Activated CD4-positive, alpha-beta T cell treated with anti-CD3 and anti-CD28 coated beads, Interleukin-2, Interleukin-4, amounts not matched to agents 100 ng/mL and 50 ng/mL, durations not matched to agents 16 hours and 8 hours (primary cell): ENCODE measurements around the gene FITM1.

Experiments
- DNase-seq: peaks from one replicate; pipeline ENCODE4 v3.0.0-alpha.2; 2020; ENCODE audit warnings: low spot score

Gene FITM1, protein sequence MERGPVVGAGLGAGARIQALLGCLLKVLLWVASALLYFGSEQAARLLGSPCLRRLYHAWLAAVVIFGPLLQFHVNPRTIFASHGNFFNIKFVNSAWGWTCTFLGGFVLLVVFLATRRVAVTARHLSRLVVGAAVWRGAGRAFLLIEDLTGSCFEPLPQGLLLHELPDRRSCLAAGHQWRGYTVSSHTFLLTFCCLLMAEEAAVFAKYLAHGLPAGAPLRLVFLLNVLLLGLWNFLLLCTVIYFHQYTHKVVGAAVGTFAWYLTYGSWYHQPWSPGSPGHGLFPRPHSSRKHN

GRCh38 chr14:24130380-24130716 is at the start of gene FITM1:
TSS of gene FITM1 (plus strand) at chr14:24130659. CDS start at chr14:24131564, 905 bp downstream.
- DNase-seq: no peak

GRCh38 chr14:24080888-24081738 is 49.3 kb upstream of the FITM1 start:
- DNase-seq: peak; percentile 56

- DNase-seq: no peak
These were observed 48.7 kb upstream of the FITM1 start for GRCh38 chr14:24081739-24082211.

DNA sequence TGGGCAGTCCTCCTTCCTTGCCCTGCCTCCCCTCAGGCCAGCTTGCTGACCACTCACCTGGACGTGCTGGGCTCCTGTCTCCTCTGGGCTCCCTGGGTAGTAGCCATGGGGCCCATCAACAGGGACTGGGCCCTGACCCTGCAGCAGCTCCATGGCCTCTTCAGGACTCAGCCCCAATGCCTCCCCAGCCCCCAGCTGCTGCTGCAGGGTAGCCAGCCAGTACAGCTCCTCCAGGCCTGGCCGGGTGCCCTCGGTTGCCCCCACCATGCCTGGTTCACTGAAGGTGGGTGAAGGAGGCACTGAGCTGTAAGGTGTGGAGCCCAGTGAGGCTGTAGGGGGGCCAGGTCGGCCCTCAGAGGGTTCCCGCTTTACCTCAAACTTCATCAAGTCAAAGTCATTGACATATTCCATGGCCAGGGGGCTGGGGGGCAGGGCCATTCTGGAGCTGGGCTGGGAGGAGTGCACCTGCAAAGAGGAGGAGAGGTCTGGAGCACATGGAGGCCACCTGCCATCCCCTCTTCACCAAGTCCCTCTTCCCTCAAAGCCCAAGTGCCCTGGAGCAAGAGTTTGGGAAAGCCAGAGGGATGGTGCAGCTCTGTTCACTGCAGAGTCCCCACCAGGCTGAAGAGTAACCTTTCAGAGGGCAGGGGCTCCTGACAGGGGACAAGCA is 47.9 kb upstream of the FITM1 start:
- no peak for DNase-seq

GRCh38 chr14:24083462-24083861 is 47.0 kb upstream of the FITM1 start:
- no peak for DNase-seq

DNA sequence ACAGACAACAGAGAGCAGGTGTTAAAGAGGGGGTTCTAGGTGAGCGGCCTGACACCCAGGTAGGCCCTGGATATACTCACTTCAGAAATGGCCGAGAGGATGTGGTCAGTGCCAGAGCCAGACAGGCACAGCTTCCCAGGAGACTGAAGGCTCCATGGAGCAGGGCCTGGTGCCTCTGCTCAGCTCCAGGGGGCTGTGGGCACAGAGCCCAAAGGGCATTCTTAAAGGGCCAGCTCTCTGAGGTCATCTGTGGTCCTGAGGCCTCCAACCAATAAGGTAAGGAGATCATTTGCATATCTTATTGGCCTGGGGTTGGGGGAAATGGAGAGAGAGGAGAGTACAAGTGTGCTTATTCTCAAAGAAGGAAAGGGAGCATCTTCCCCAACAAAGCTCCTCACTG is 46.0 kb upstream of the FITM1 start:
- no peak for DNase-seq

- DNase-seq: no peak
These were observed 45.2 kb upstream of the FITM1 start for GRCh38 chr14:24085215-24085614.

- no peak for DNase-seq
These were observed 44.1 kb upstream of the FITM1 start for GRCh38 chr14:24086193-24086955.

DNA sequence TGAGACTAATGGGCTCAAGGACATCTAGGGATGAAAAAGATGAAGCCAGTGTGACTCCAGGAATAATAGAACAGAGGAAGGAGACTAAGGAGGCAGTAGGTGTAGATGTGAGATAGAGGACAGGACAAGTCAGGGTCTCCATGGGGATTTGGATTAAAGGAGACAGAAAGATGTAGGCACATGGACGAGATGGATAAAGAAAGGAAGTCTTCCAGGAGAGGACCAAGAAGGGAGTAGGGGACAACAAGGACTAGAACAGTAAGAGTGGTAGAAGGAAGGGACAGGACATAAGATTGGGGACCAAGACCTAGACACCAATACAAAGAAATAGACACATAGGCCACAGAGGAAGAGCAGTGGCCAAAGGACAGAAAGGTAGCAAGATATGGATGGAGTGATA is 43.5 kb upstream of the FITM1 start:
- DNase-seq: no peak

- no peak for DNase-seq
These were observed 42.4 kb upstream of the FITM1 start for GRCh38 chr14:24088095-24088494.

DNA sequence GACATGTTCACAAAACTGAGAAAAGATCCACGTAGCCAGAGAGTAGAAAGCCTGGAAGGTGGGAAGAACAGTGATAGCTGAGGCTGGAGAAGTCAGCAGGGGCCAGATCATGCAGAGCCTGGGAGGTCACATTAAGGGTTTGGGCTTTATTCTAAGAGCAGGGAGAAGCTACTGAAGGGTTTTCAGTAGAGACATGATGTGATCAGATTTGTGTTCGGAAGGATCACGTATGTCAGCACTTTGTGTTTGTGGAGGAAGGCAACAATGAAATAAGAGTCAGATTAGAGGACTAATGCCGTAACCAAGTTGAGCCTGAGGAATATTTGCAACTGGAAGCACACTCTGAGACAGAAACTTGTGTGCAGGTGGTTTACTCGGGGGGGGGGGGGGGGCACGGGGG is 40.6 kb upstream of the FITM1 start:
- DNase-seq: no peak

DNA sequence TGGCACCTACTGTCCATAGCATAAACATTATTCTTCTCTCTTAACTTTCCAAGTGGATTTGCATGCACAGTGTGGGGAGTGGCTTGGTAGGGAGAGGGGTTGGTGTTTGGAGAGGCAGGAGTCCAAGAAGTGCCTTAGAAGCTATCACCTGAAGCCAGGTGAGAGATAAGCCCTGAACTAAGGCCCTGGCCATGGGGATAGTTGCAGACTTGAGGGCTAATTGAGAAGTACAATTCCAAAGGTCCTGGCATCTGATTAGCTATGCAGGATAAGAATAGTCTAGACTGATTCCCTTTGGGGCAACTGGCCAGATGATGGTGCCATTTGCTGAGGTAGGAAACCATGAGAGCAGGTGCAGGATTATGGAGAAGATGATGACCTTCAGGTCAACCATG is 38.4 kb upstream of the FITM1 start:
- DNase-seq: no peak

GRCh38 chr14:24092505-24093206 is 37.8 kb upstream of the FITM1 start:
- no peak for DNase-seq

DNA sequence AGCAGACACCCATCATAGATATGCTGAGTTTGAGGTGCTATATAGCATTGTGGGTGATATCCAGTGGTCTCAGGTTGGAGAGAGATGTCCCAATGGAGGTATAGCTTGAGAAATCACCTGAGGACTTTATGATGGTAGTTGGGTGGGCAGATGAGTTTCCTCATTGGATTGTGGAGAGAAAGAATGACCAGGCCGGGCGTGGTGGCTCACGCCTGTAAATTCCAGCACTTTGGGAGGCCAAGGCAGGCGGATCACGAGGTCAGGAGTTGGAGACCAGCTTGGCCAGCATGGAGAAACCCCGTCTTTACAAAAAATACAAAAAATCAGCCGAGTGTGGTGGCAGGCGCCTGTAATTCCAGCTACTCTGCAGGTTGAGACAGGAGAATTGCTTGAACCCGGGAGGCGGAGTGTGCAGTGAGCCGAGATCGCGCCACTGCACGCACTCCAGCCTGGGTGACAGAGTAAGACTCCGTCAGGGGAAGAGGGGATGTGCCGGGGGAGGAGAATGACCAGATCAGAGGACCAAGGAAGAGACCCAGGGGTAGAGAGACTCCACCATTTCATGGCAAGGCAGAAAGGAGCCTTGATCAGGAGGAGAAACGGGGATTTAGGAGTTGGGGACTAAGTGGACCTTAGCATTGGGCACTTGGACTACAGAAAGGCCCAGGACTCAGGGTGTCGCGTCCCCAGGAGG is 37.1 kb upstream of the FITM1 start:
- DNase-seq: no peak

- peak; percentile 92 for DNase-seq
These were observed 36.3 kb upstream of the FITM1 start, which contains the start of gene PCK2 for GRCh38 chr14:24093901-24094840. TSS of gene PCK2 (plus strand) at chr14:24094311. CDS start at chr14:24094406, 95 bp downstream.

DNA sequence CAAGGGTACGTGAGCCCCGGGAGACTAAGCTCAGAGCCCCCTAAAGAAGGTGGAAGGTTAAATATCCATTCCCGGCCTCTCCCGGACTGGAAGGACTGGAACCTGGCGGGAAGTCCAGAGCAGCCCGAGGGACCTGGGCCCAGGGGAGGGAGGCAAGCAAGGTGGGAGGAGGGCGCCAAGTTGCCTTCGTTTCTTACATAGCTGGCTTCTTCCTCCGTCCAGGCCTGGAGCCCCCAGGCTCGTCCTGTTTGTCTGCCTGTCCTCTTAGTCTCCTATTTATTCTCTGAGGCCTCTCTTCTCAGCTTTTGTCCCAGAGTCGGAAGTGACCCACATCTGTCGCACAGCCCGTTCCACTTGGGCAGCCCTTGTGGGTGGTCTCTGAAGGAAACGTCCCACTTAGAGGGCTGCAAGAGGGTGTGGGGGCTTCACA is 35.6 kb upstream of the FITM1 start:
- DNase-seq: peak; percentile 4

DNA sequence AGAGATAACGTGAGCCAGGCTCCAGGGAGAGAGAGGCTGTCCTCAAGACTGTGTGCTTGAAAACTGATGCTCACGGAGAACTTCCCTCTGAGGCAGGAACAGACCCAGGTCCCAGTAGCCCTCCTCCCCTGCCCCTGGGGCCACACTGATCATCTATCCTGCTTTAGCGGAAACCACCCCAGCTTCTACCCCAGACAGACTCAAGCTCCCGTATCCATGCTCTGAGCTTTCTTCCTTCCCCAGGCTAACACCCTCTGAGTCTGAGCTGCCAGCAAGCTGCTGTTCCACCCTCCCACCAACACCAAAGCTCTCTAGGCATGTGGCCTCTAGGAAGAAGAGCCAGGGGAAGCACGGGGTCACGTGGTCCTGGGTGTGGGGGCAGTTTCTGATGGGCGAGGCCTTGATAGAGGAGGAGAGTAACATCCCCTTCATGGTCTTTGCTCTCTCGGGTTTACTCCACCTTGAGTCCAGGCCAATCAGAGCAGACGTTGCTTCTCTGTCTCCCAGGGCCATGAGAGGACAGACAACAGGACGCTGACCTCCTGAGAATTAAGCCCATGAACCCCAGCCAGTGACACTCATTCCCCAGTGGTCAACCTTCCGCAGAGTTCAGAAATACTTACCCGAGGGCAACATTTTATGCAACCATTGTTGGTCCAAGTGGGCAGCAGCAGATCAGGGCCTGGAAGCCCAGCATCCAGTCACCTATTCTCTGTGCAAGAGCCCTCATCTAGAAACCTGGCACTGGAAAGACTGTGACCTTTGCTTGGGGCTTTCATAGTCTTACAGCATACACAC is 35.0 kb upstream of the FITM1 start:
- DNase-seq: peak; percentile 73

DNA sequence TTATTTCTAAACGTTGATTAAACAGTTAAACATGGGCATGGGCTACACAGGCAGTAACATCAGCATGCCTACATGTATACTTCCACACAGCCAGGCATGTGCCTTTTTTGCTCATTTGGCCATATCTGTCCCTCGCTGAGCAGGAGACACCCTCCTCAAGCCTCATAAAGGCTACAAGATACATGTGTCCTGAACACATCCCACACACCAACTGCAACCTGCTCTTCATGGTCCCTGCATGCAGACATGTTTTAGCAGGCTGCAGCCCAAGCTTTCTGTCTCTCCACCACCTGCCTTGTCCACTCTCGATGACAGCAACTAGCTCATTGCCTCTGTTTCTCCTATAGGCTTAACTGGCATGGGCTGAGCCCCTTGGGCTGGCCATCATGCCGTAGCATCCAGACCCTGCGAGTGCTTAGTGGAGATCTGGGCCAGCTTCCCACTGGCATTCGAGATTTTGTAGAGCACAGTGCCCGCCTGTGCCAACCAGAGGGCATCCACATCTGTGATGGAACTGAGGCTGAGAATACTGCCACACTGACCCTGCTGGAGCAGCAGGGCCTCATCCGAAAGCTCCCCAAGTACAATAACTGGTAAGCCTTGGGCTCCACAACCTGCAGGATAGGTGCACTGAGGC is 33.8 kb upstream of the FITM1 start:
- DNase-seq: no peak
